OCI-LY3 (cell line): ENCODE data around the gene CSPG5.

Experiments used
- H2AFZ ChIP-seq: fragments of 200-600, 300-600 bp; shearing (Covaris generic); 2 replicates; pipeline ENCODE4 v1.6.0; 2014; ENCODE audit warnings: antibody characterized with exemption, low read depth, low read length
- H3K27ac ChIP-seq: fragments of 200-600, 300-600 bp; sonication (generic); 2 replicates; pipeline ENCODE4 v1.5.1; 2014; ENCODE audit warnings: mild to moderate bottlenecking, low read length, moderate library complexity, mixed read lengths
- H3K27me3 ChIP-seq: fragments of 200-600, 300-600 bp; sonication (generic); 2 replicates; pipeline ENCODE4 v1.6.1; 2014; ENCODE audit warnings: low read depth, low read length, mixed read lengths
- H3K36me3 ChIP-seq: fragments of 200-600, 300-600 bp; sonication (generic); replicated peaks from 2 replicates; pipeline ENCODE3; 2014; ENCODE audit warnings: low read depth, low read length, mixed read lengths
- H3K4me1 ChIP-seq: fragments of 300-600, 200-600 bp; sonication (generic); 2 replicates; pipeline ENCODE4 v1.6.1; 2014; ENCODE audit warnings: low read length, mixed read lengths
- H3K4me2 ChIP-seq: fragments of 200-600, 300-600 bp; sonication (generic); 2 replicates; pipeline ENCODE4 v1.6.1; 2014; ENCODE audit warnings: low read length, mixed read lengths
- H3K4me3 ChIP-seq: fragments of 300-600, 200-600 bp; sonication (generic); 2 replicates; pipeline ENCODE4 v1.5.1; 2014; ENCODE audit warnings: antibody characterized with exemption, mild to moderate bottlenecking, low read length, moderate library complexity
- H3K79me2 ChIP-seq: fragments of 300-600, 200-600 bp; shearing (Covaris generic); 2 replicates; pipeline ENCODE4 v1.6.1; 2014; ENCODE audit warnings: mild to moderate bottlenecking, low read length, mixed read lengths
- H3K9ac ChIP-seq: fragments of 300-600, 200-600 bp; shearing (Covaris generic); 2 replicates; pipeline ENCODE4 v1.6.0; 2014; ENCODE audit warnings: mild to moderate bottlenecking, low read length, moderate library complexity
- H3K9me3 ChIP-seq: fragments of 200-600, 300-600 bp; shearing (Covaris generic); 2 replicates; pipeline ENCODE4 v1.6.1; 2014; ENCODE audit warnings: low read length, mixed read lengths; ENCODE audit not compliant: insufficient read depth
- H4K20me1 ChIP-seq: fragments of 200-600, 300-600 bp; sonication (generic); 2 replicates; pipeline ENCODE4 v1.6.1; 2016; ENCODE audit warnings: low read length, mixed read lengths; ENCODE audit not compliant: insufficient read depth
- EZH2phosphoT487 ChIP-seq: fragments of 200-600 bp; shearing (Covaris generic); IDR thresholded peaks from 2 replicates; pipeline ENCODE4 v1.6.1; 2018; ENCODE audit warnings: antibody characterized with exemption, mixed run types, low read depth
- TF ChIP-seq, protein P1 (sequence below): fragments of 200-600, 300-600 bp; sonication (generic); IDR thresholded peaks from 2 replicates; pipeline ENCODE4 v1.5.1; 2014; ENCODE audit warnings: antibody characterized with exemption, low read length, low read depth

The CSPG5 gene

DNA sequence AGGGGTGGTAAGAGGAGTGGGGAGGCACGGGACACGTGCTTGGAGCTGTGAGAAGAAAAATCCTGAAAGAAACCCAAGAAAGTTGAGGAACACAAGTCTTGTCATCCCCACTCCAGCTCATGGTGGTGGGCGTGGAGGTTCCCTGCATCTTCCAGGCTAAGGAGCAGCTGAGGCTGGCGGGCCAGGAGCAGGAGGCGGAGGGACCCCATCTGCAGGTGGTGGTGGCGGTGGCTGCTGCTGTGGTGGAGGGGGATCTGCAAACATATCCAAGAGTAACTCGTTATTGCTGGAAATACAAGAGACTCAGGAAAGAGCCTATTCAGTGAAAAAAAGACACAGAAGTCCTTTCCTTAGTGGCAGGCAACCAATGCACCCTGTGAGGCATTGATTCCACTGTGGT lies 9.4 kb upstream of the CSPG5 start:
- Histone ChIP-seq H3K4me2 (no peak overlapping the region), H3K36me3 (peaks cover 73% of the 10 kb centered on the region), H3K9me3 (no peaks in the 10 kb centered on the region), H3K4me3 (no peak overlapping the region), H3K27ac (no peak overlapping the region), H4K20me1 (peaks cover 3% of the 10 kb centered on the region; the same call in 1 of the 2 replicates), H3K27me3 (no peaks in the 10 kb centered on the region), H3K4me1 (no peaks in the 10 kb centered on the region), H2AFZ (no peak overlapping the region), H3K79me2 (no peaks in the 10 kb centered on the region), H3K9ac (no peak overlapping the region)
- TF ChIP-seq EZH2phosphoT487 = no peak
- TF ChIP-seq, protein P1, sequence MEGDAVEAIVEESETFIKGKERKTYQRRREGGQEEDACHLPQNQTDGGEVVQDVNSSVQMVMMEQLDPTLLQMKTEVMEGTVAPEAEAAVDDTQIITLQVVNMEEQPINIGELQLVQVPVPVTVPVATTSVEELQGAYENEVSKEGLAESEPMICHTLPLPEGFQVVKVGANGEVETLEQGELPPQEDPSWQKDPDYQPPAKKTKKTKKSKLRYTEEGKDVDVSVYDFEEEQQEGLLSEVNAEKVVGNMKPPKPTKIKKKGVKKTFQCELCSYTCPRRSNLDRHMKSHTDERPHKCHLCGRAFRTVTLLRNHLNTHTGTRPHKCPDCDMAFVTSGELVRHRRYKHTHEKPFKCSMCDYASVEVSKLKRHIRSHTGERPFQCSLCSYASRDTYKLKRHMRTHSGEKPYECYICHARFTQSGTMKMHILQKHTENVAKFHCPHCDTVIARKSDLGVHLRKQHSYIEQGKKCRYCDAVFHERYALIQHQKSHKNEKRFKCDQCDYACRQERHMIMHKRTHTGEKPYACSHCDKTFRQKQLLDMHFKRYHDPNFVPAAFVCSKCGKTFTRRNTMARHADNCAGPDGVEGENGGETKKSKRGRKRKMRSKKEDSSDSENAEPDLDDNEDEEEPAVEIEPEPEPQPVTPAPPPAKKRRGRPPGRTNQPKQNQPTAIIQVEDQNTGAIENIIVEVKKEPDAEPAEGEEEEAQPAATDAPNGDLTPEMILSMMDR = no peak

DNA sequence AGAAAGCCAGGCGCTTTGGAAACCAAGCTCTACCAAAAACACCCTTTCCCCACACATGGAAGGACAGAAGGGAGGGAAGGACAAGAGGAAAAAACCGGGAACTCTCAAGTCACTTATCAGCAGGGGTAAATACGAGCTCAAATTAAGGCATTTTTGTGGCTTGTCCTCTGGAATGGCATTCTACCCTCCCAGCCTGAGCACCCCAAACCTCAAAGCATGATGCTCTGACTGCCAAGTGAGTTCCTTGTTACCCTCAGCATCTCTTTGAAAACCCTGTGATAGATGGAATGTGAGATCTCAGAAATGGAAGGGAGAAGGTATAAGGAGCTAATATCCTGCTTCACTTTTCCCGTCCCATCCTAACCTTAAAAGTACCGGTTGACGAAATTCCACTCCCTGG lies 8.1 kb upstream of the CSPG5 start:
- H3K4me3 ChIP-seq = no peak overlapping the region
- H3K9ac ChIP-seq = no peak overlapping the region
- H4K20me1 ChIP-seq = peaks cover 1% of the 10 kb centered on the region; the same call in 1 of the 2 replicates
- no peaks in the 10 kb centered on the region for H3K79me2 ChIP-seq
- no peak overlapping the region for H3K27ac ChIP-seq
- H3K4me2 ChIP-seq = no peak overlapping the region
- H3K27me3 ChIP-seq = no peaks in the 10 kb centered on the region
- no peaks in the 10 kb centered on the region for H3K4me1 ChIP-seq
- H3K9me3 ChIP-seq = no peaks in the 10 kb centered on the region
- H2AFZ ChIP-seq = no peak overlapping the region
- peaks cover 65% of the 10 kb centered on the region for H3K36me3 ChIP-seq
- no peak for TF ChIP-seq EZH2phosphoT487
- TF ChIP-seq, protein P1 = no peak

DNA sequence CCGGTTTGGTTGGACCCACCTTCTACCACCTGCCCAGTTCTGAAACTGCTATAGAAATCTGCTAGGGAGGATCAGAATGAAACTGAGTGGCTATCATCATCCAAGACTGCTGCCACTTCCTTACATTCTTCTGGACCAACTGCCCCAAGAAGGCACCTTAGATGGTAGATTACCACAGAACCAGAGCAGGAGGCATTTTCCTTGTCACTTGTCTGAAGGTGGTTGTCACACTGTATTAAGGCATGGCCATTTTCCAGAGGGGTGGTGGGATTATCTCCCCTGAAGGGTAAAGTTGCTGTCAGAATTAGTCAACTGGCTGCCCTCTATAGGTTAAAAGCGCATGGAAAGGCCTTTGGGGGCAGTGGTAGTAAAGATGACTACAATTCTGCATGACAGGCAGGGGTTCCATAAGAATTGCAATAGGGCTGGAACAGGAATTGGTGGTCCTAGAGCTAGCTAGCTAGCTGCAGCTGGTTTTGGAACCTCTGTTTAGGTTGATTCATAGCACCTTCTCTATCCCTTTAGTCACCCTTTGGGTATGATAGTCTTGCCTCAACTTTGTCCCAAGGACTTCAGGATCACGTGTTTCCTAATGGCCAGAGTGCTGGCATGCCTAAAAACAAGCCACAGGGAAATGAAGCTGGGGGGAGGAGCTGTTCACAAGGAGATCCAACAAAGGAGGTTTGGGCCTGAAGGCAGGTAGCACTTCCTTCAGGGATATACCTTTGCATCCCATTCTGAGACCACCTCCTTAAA lies 4.8 kb upstream of the CSPG5 start:
- Histone ChIP-seq H3K9me3 (no peaks in the 10 kb centered on the region), H3K4me3 (no peak overlapping the region), H3K27ac (no peak overlapping the region), H3K4me2 (no peak overlapping the region), H3K36me3 (peaks cover 40% of the 10 kb centered on the region), H3K27me3 (no peaks in the 10 kb centered on the region), H4K20me1 (no peaks in the 10 kb centered on the region; the same call in 1 of the 2 replicates), H3K79me2 (no peaks in the 10 kb centered on the region), H3K9ac (no peak overlapping the region), H2AFZ (no peak overlapping the region), H3K4me1 (no peaks in the 10 kb centered on the region)
- TF ChIP-seq, protein P1 = no peak
- TF ChIP-seq EZH2phosphoT487 = no peak

DNA sequence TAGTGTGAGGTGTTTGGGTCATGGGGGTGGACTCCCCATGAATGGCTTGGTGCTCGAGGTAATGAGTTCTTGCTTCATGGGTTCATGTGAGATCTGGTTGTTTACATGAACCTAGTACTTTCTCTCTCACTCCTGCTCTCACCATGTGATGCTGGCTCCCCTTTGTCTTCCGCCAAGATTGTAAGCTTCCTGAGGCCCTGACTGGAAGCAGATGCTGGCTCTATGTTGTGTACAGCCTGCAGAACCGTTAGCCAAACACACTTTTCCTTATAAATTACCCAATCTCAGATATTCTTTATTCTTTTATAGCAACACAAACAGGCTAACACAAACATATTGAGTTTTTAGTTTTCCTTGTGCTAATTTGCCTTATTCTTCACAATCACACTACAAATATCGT lies 3.2 kb upstream of the CSPG5 start:
- peaks cover 25% of the 10 kb centered on the region for H3K36me3 ChIP-seq
- H2AFZ ChIP-seq = no peak overlapping the region
- H3K9ac ChIP-seq = no peak overlapping the region
- no peak for TF ChIP-seq EZH2phosphoT487
- TF ChIP-seq, protein P1 = no peak
- H3K27me3 ChIP-seq = no peaks in the 10 kb centered on the region
- H3K4me2 ChIP-seq = no peak overlapping the region
- no peak overlapping the region for H3K4me3 ChIP-seq
- H3K79me2 ChIP-seq = no peaks in the 10 kb centered on the region
- no peaks in the 10 kb centered on the region for H3K9me3 ChIP-seq
- H3K27ac ChIP-seq = no peak overlapping the region
- H3K4me1 ChIP-seq = no peaks in the 10 kb centered on the region
- no peaks in the 10 kb centered on the region; the same call in 1 of the 2 replicates for H4K20me1 ChIP-seq
